ENCODE data around the gene PPP1R14C.
"Not testable (repeated sequence)": the region's sequence is repeated elsewhere in the genome, so short reads cannot be mapped to it uniquely, and the experiment has no call there.

Gene PPP1R14C

GRCh38 chr6:150177952-150178520 is 35.2 kb downstream of the PPP1R14C start:
- no peak for DNase-seq (ENCODE audit: low spot score)
- POLR2A ChIA-PET (ENCODE audit: low non-redundant PET) = no interaction called here
- no peak for TF ChIP-seq CTCF (conservative IDR thresholded peaks at IDR 0.05; ENCODE audit: low read depth)
- CTCF ChIA-PET = interaction anchor here (0.6 kb wide), 1 partner anchor 738 kb away, joined by 3 read pairs; no protein-coding TSS in a partner anchor
- H3K27ac ChIP-seq = 0 out of 2 replicates have a peak overlapping the region, but pooled peaks have one; percentile 3

GRCh38 chr6:150179030-150179429 is 36.2 kb downstream of the PPP1R14C start:
- ChIA-PET CTCF (no interaction called here), POLR2A (ENCODE audit: low non-redundant PET) (no interaction called here)
- no peak for TF ChIP-seq CTCF (conservative IDR thresholded peaks at IDR 0.05; ENCODE audit: low read depth)
- H3K27ac ChIP-seq = no peak overlapping the region
- DNase-seq (ENCODE audit: low spot score) = no peak

- H3K27ac ChIP-seq; POLR2A ChIA-PET (ENCODE audit: low non-redundant PET); DNase-seq (ENCODE audit: low spot score): not testable (repeated sequence)
- CTCF ChIA-PET = interaction anchor here (0.6 kb wide), 1 partner anchor 98 kb away, joined by 5 read pairs; no protein-coding TSS in a partner anchor
Observed at GRCh38 chr6:150179907-150180424, 37.1 kb downstream of the PPP1R14C start.

- H3K27ac ChIP-seq = no peak overlapping the region
- no peak for TF ChIP-seq CTCF (conservative IDR thresholded peaks at IDR 0.05; ENCODE audit: low read depth)
- DNase-seq (ENCODE audit: low spot score) = no peak
- ChIA-PET POLR2A (ENCODE audit: low non-redundant PET) (no interaction called here), CTCF (interaction anchor here (0.6 kb wide), 1 partner anchor 99 kb away, joined by 5 read pairs; no protein-coding TSS in a partner anchor)
Observed at GRCh38 chr6:150180517-150180916, 37.7 kb downstream of the PPP1R14C start.

- CTCF ChIA-PET = no interaction called here
Observed at GRCh38 chr6:150182460-150183078, 39.7 kb downstream of the PPP1R14C start.

GRCh38 chr6:150183105-150183504 is 40.3 kb downstream of the PPP1R14C start:
- DNase-seq (ENCODE audit: low spot score) = no peak
- H3K27ac ChIP-seq = no peak overlapping the region
- TF ChIP-seq CTCF (conservative IDR thresholded peaks at IDR 0.05; ENCODE audit: low read depth) = no peak
- ChIA-PET POLR2A (ENCODE audit: low non-redundant PET) (no interaction called here), CTCF (no interaction called here)

More at GRCh38 chr6:150182460-150183078, 39.7 kb downstream of the PPP1R14C start:
- H3K27ac ChIP-seq = no peak overlapping the region
- POLR2A ChIA-PET (ENCODE audit: low non-redundant PET) = interaction anchor here (0.6 kb wide), 1 partner anchor 17 kb away, joined by 4 read pairs; no protein-coding TSS in a partner anchor
- DNase-seq (ENCODE audit: low spot score) = no peak
- no peak for TF ChIP-seq CTCF (conservative IDR thresholded peaks at IDR 0.05; ENCODE audit: low read depth)

GRCh38 chr6:150183966-150184365 is 41.1 kb downstream of the PPP1R14C start:
- no peak for TF ChIP-seq CTCF (conservative IDR thresholded peaks at IDR 0.05; ENCODE audit: low read depth)
- ChIA-PET CTCF (no interaction called here), POLR2A (ENCODE audit: low non-redundant PET) (no interaction called here)
- no peak for DNase-seq (ENCODE audit: low spot score)
- H3K27ac ChIP-seq = no peak overlapping the region

Measured in RWPE1 (cell line).